Psoas muscle (tissue), 8 donors: ENCODE data around the gene BCL11A. TPM values are rescaled to one million over a fixed set of nuclear protein-coding genes. Genes with fewer than 3 reads are reported as not detected.

Experiments used
- ATAC-seq, 4 donors: fragments of 200-7000 bp; cut with Tn5 transposase; one replicate each; pipeline ENCODE4 v1.9.1; 2020; ENCODE audit warnings: moderate library complexity in 3 of 4, mild to moderate bottlenecking in 2 of 4
- DNase-seq, 2 donors: peaks; one replicate each; pipeline ENCODE4 v3.0.0-alpha.2; 2020
- H3K27ac ChIP-seq: fragments of 200-600 bp; one replicate; pipeline ENCODE4 v1.8.0; 2022
- H3K27me3 ChIP-seq, 3 donors: fragments of 200-600 bp in 1 of 3; one replicate each; pipeline versions ENCODE4 v1.6.1 to v1.8.0; 2013 to 2022; ENCODE audit warnings: low read length in 2 of 3, mild to moderate bottlenecking in 2 of 3, moderate library complexity in 1 of 3; ENCODE audit not compliant: insufficient read depth in 3 of 3
- H3K36me3 ChIP-seq, 2 donors: fragments of 200-600 bp in 1 of 2; one replicate each; pipeline versions ENCODE4 v1.6.1 to v1.8.0; 2013 to 2022; ENCODE audit warnings: low read depth in 1 of 2, mild to moderate bottlenecking in 1 of 2, moderate library complexity in 1 of 2; ENCODE audit not compliant: insufficient read depth in 1 of 2
- H3K4me1 ChIP-seq: fragments of 200-600 bp; one replicate; pipeline ENCODE4 v1.8.0; 2022
- H3K4me3 ChIP-seq: fragments of 200-600 bp; one replicate; pipeline ENCODE4 v1.8.0; 2022; ENCODE audit warnings: mild to moderate bottlenecking
- H3K9me3 ChIP-seq: fragments of 200-600 bp; one replicate; pipeline ENCODE4 v1.8.0; 2022
- WGBS, 3 donors: extraction: QIAGEN DNeasy Blood & Tissue Kit; methylation state at CpG; one replicate each; pipeline versions ENCODE4 v1.1.6 to v1.1.7; 2013; 5-methylcytosine and 5-hydroxymethylcytosine counted together
- intact Hi-C, 2 donors: fragments of 100-400 bp; cut with DNase I; formaldehyde crosslinking; loops; one replicate each; pipeline versions ENCODE4 v1.11.0 to v1.14.2; 2022
- polyA plus RNA-seq, 3 donors: library from polyadenylated mRNA; stranded (reverse); fragments of 200-250 nt; gene quantifications; one replicate each; pipeline ENCODE4 v1.2.3, GENCODE V29; 2013
- total RNA-seq, 4 donors: library from RNA; stranded (reverse); fragmentation: NEBNext Ultra II Directional in 2 of 4; extraction: Animal tissue kit (Norgen Biotek cat#: 25700) in 2 of 4; gene quantifications; one replicate each; pipeline versions ENCODE4 v1.2.1 to v1.2.4, GENCODE V29; 2021 to 2023
- TF ChIP-seq, protein P1 (sequence below): fragments of 200-600 bp; IDR thresholded peaks from one replicate; pipeline ENCODE4 v1.8.0; 2022; ENCODE audit warnings: antibody characterized with exemption
- donor health status: healthy with polysubstance abuse.
- donor health status: DM: no; HTN: no; CAD: no; lungs with moderate emphysema.
- donor health status: Bipolar disorder and iron deficiency.
- donor health status: healthy.
- donor health status: DM: yes; HTN: yes; CAD: no.
- donor health status: DM: no; HTN: no; CAD: no.
- donor health status: DM: no; HTN: no; CAD: no.
- donor health status: DM: yes; HTN: yes; CAD: no.

BCL11A gene
- total and polyA plus RNA-seq, 7 donors, result 0.01 to 0.66 (median 0.39) TPM; not detected in 1

DNA sequence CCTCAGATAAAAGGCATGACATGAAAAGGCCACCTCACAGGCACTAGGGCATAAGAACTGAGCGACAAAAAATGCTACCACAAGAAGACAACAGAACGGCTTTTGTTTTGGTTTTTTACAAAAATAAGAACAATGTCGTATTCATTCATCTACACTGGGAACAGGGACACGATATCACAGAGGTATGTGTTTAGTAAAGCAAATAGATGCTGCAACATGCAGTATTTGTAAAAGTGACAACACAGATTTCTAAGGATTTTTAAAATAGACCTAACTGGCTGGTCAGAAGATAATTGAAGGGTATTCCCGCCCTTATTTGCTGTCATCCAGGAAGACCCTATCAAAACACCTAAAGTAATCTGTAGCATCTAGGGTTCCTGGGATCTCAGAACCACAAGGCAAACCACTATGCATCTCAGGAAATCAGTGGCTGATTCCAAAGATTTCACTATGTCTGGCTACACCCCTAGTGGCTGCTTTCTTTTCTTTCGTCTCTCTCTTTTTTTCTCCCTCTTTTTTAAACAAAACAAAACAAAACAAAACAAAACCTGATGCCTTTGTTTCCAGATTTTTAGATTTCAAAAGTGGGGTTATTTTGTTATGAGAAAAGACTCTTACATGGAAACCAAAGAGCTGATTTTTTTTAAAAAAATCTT, 97.2 kb downstream of the BCL11A start:
- H3K9me3 ChIP-seq, result no peaks in the 10 kb centered on the region
- intact Hi-C loops, result no loop called here
- H3K27me3 ChIP-seq, result no peaks in the 10 kb centered on the region
- TF ChIP-seq, protein P1, sequence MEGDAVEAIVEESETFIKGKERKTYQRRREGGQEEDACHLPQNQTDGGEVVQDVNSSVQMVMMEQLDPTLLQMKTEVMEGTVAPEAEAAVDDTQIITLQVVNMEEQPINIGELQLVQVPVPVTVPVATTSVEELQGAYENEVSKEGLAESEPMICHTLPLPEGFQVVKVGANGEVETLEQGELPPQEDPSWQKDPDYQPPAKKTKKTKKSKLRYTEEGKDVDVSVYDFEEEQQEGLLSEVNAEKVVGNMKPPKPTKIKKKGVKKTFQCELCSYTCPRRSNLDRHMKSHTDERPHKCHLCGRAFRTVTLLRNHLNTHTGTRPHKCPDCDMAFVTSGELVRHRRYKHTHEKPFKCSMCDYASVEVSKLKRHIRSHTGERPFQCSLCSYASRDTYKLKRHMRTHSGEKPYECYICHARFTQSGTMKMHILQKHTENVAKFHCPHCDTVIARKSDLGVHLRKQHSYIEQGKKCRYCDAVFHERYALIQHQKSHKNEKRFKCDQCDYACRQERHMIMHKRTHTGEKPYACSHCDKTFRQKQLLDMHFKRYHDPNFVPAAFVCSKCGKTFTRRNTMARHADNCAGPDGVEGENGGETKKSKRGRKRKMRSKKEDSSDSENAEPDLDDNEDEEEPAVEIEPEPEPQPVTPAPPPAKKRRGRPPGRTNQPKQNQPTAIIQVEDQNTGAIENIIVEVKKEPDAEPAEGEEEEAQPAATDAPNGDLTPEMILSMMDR, result no peak
- no peak for ATAC-seq
- no peaks in the 10 kb centered on the region for H3K4me1 ChIP-seq
- no peak for DNase-seq
- 88 to 91% (median 91%) methylated on average over 6 of the region's 6 CpGs for WGBS, 3 donors
- H3K36me3 ChIP-seq, result no peaks in the 10 kb centered on the region
- H3K27ac ChIP-seq, result no peak overlapping the region
- H3K4me3 ChIP-seq, result no peak overlapping the region

DNA sequence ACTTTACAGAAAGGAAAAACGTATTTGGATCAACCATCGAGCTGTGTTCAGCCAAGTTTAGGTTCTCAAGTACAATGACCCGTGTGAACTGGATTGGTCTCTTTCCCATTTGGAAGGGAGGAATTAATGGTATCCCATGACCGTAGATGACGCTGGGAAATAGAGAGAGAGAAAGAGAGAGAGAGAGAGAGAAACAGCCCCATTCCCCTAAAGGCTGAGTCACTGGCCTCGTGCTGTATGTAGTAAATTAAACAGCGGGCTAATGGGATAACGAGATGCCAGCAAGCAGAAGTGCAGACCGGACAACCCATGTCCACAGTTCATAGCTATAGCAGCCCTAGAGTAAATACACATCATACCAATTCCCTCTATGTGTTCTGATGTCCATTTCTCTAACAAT, 99.6 kb downstream of the BCL11A start:
- WGBS, 3 donors, result 88 to 90% (median 88%) methylated on average over 9 of the region's 9 CpGs
- no peak for DNase-seq
- Histone ChIP-seq H3K9me3 (no peaks in the 10 kb centered on the region), H3K4me1 (no peaks in the 10 kb centered on the region), H3K36me3 (no peaks in the 10 kb centered on the region), H3K27me3 (no peaks in the 10 kb centered on the region), H3K27ac (no peak overlapping the region), H3K4me3 (no peak overlapping the region)
- ATAC-seq, result no peak
- TF ChIP-seq, protein P1, result no peak
- intact Hi-C loops, result no loop called here

DNA sequence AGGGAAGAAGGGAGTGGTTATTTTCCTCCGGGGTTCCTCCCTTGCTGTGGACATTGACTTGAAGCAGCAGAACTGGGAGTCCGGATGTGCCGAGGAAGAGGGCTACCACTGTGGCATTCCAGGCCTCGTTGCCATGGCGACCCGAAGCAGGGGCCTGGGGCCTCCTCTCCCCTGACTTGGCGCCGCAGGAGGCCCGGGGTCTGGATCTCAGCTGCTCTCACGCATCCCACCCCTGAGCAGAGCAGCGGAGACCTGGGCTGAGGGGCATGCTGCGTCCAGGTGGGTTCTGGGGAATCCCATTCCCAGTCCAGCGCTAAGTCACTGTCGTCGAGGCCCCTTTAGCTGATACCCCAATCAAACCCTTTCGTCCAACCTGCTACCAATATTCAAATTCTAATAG, 100.2 kb downstream of the BCL11A start:
- Histone ChIP-seq H3K9me3 (no peaks in the 10 kb centered on the region), H3K4me3 (no peak overlapping the region), H3K27me3 (no peaks in the 10 kb centered on the region), H3K36me3 (no peaks in the 10 kb centered on the region), H3K27ac (no peak overlapping the region), H3K4me1 (no peaks in the 10 kb centered on the region)
- intact Hi-C loops, result no loop called here
- TF ChIP-seq, protein P1, result no peak
- no peak for ATAC-seq
- DNase-seq, result no peak
- WGBS, 3 donors, result 58 to 66% (median 64%) methylated on average over 13 to 16 of the region's 16 CpGs

DNA sequence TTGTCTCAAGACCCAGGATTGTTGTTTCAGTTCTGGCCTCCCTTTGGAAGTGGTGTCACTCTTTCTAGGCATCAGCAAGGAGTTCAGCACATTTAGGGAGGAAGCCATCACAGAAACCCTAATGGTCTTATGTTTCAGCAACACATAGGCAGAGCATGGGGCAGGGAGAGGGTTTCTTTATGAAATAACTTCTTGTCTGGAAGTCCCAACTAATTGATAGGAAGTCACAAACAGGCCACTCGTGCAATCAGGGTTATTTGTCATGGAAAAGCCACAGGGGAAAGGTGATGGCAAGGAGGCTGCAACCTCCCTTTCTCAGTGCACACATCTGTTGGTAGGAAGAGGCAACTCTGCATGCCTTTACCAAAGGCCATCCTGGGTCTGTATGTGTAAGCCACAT, 103.0 kb downstream of the BCL11A start:
- DNase-seq, result no peak
- H3K27me3 ChIP-seq, result no peaks in the 10 kb centered on the region
- 76 to 92% (median 78%) methylated on average over 1 of the region's 1 CpG for WGBS, 3 donors
- no peak overlapping the region for H3K4me3 ChIP-seq
- ATAC-seq, result no peak
- H3K9me3 ChIP-seq, result no peaks in the 10 kb centered on the region
- TF ChIP-seq, protein P1, result no peak
- no peaks in the 10 kb centered on the region for H3K36me3 ChIP-seq
- H3K27ac ChIP-seq, result no peak overlapping the region
- intact Hi-C loops, result no loop called here
- no peaks in the 10 kb centered on the region for H3K4me1 ChIP-seq

DNA sequence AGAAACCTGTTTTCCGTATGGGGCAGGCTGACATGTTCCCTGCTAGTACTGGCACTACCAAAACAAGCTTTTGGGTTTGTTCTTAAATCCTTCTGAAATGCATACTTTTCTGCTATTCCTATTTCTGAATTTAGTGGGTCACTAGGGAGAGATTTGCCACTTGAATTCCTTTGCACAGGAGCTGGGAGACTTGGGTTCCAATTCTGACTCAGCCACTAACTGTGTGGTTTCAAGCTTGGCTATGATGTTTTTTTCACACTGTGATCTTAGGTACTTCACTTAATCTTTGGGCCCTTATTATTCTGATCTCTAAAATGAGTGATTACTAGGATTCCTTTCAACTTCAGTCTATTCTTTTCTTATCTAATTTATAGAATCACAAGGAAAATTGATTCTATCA, 105.5 kb downstream of the BCL11A start:
- H3K4me3 ChIP-seq, result no peak overlapping the region
- TF ChIP-seq, protein P1, result no peak

More for the DNA sequence above, 105.5 kb downstream of the BCL11A start:
- WGBS, 3 donors, result 83 to 95% (median 95%) methylated on average over 1 of the region's 1 CpG
- intact Hi-C loops, result no loop called here
- no peaks in the 10 kb centered on the region for H3K27me3 ChIP-seq
- H3K4me1 ChIP-seq, result no peaks in the 10 kb centered on the region
- no peaks in the 10 kb centered on the region for H3K36me3 ChIP-seq
- DNase-seq, result no peak
- ATAC-seq, result no peak
- no peaks in the 10 kb centered on the region for H3K9me3 ChIP-seq
- H3K27ac ChIP-seq, result no peak overlapping the region
